ENCODE measurements around the gene GLRX5. TPM values are rescaled to one million over a fixed set of nuclear protein-coding genes. Genes with fewer than 3 reads are reported as not detected.

GLRX5 gene
- total RNA-seq, 1 experiment from 2014 or later, result 60.1 TPM

- DNase-seq (ENCODE audit: low read depth, low spot score), result no peak
- Histone ChIP-seq H4K20me1 (ENCODE audit: insufficient read depth) (no peaks in the 10 kb centered on the region), H3K9me2 (ENCODE audit: insufficient read depth) (no peaks in the 10 kb centered on the region), H3K27me3 (ENCODE audit: insufficient read depth, low read length) (no peaks in the 10 kb centered on the region), H3K9ac (ENCODE audit: low read length) (no peak overlapping the region), H3K4me1 (ENCODE audit: control insufficient read depth in 1 of 2, insufficient read depth in 2 of 2, low read length in 2 of 2) (peaks cover 17 to 26% of the 10 kb centered on the region in 2 experiments), H3K4me3 (replicated peaks in 1 of 2; ENCODE audit: low read depth in 1 of 2, low read length in 2 of 2) (no peak overlapping the region), H3K27ac (ENCODE audit: low read depth, low read length) (no peak overlapping the region), H3K36me3 (ENCODE audit: control insufficient read depth in 1 of 2, insufficient read depth in 2 of 2, low read length in 2 of 2) (no peaks in the 10 kb centered on the region), H2AFZ (ENCODE audit: low read depth, low read length, poor library complexity, severe bottlenecking) (no peak overlapping the region), H3K79me2 (ENCODE audit: insufficient read depth, low read length) (no peaks in the 10 kb centered on the region), H3K9me3 (ENCODE audit: control insufficient read depth in 1 of 2, insufficient read depth in 1 of 2, low read depth in 1 of 2, low read length in 2 of 2) (no peaks in the 10 kb centered on the region), H3K4me2 (ENCODE audit: low read length) (no peak overlapping the region)
- TF ChIP-seq CTCF (IDR thresholded peaks at IDR 0.05 in 2 of 3, conservative IDR thresholded peaks at IDR 0.05 in 1 of 3; ENCODE audit: borderline replicate concordance in 1 of 3, insufficient read depth in 1 of 3, low read depth in 2 of 3, low read length in 2 of 3) (no peak), ZBTB33 (IDR thresholded peaks at IDR 0.05; ENCODE audit: extremely low read depth, insufficient replicate concordance, low read length) (no peak), SP1 (IDR thresholded peaks at IDR 0.05; ENCODE audit: low read depth) (no peak), ZNF274 (IDR thresholded peaks at IDR 0.05; ENCODE audit: low read depth, low read length) (no peak), SRF (IDR thresholded peaks at IDR 0.05; ENCODE audit: low read depth) (no peak), ELF1 (IDR thresholded peaks at IDR 0.05; ENCODE audit: borderline replicate concordance, low read depth) (no peak), REST (IDR thresholded peaks at IDR 0.05; ENCODE audit: low read depth) (no peak), MAX (IDR thresholded peaks at IDR 0.05) (no peak), TCF7L2 (IDR thresholded peaks at IDR 0.05; ENCODE audit: borderline replicate concordance, extremely low read depth, insufficient read depth, insufficient read length) (no peak), RAD21 (IDR thresholded peaks at IDR 0.05; ENCODE audit: low read depth) (no peak), EZH2phosphoT487 (IDR thresholded peaks at IDR 0.05; ENCODE audit: borderline replicate concordance) (no peak), POLR2AphosphoS5 (IDR thresholded peaks at IDR 0.05; ENCODE audit: low read depth, low read length) (no peak), CEBPB (IDR thresholded peaks at IDR 0.05; ENCODE audit: low read depth) (no peak), JUND (IDR thresholded peaks at IDR 0.05) (no peak), YY1 (IDR thresholded peaks at IDR 0.05; ENCODE audit: extremely low read depth, insufficient replicate concordance, low read depth, low read length) (no peak), FOSL1 (IDR thresholded peaks at IDR 0.05; ENCODE audit: low read depth) (no peak), EZH2 (IDR thresholded peaks at IDR 0.05) (no peak), SIN3A (IDR thresholded peaks at IDR 0.05; ENCODE audit: low read depth) (no peak), CBX3 (IDR thresholded peaks at IDR 0.05; ENCODE audit: low read depth) (no peak)
- POLR2A ChIA-PET, result no interaction called here
- intact Hi-C loops (cut with micrococcal nuclease), result no loop called here
- no TSS peak for BruUV-seq (replicated peaks)
- ATAC-seq, result no peak
- CTCF ChIA-PET, result no interaction called here
- RAD21 ChIA-PET (ENCODE audit: low non-redundant PET in 1 of 2, low total read pairs in 2 of 2, uncharacterized antibody in 2 of 2, unreplicated experiment in 2 of 2), result no interaction called here
Measured at GRCh38 chr14:95510804-95511203, 24.0 kb upstream of the GLRX5 start.
